Frontal cortex (tissue), 4 donors: ENCODE results near the gene MTG1. TPM values are rescaled to one million over a fixed set of nuclear protein-coding genes. Genes with fewer than 3 reads are reported as not detected.
"Not testable (repeated sequence)": the region's sequence is repeated elsewhere in the genome, so short reads cannot be mapped to it uniquely, and the experiment has no call there.

Experiments used
- DNase-seq, 2 donors: peaks; one replicate each; pipeline ENCODE4 v3.0.0; 2012; ENCODE audit warnings: low spot score in 2 of 2
- FAIRE-seq: peaks from 2 replicates; lab custom pipeline; 2012; peaks lifted over from hg19 to GRCh38; lab: Jason Lieb, UNC
- total RNA-seq: library from RNA; depleted of rRNA; stranded (reverse); fragments of >200 nt; gene quantifications from one replicate; pipeline ENCODE4 v1.2.3, GENCODE V29; 2014
- donor health status: control.
- donor health status: control.
- donor health status: control.

MTG1 gene
- total RNA-seq, 1 donor from 2014 or later: 21.2 TPM

DNA sequence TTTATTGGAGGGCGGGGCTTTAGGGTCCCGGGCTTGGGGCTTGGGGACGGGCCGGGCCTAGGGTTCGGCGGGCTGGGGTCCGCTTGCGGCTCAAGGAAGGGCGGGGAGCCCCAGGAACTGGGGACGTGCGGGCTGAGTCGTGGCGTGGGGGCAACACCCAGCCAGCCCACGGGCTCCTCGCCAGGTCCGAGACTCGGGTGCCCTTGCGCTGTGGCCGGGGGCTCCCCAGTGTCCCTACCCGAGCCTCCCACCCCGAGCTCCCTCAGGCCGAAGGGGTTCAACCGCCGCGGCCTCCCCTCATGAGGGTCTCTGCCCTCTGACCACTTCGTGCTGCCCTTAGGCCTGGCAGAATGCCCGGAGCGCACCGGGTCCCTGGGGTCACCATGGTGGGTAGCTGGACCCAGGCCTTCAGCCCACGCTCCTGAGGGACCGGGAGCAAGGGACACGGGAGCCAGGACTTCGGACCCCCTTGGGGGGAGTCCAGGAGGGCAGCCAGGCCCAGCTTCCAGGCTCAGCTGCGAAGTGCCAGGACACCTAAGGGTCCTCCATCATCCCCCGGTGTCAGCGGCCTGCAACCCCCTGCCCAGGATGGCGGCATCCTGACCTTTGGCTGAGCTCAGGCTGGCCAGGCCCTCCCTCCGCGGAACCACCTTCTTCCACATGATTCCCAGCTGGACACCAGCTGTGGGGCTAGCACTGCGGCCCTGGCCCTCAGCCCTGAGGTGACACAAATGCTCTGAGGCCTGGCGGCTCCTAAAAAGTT lies 35.6 kb upstream of the MTG1 start:
- DNase-seq: no peak

DNA sequence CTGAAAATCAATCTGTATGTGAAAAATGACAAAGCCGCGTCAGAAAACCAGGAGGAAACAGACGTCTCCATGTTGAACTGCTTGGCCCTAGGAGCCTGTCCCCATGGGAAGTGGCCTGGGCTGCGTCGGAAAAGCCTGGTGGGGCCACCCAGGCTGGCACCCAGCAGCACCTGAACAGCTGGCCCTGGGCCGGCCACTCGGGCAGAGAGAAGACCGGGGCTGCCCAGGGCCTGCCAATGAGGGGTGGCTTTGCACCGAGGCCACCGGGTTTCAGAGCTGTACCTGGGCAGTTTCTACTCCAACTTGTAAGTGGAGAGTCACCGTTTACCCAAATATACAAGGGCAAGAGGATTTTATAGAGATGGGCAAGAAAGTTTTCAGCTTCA lies 35.0 kb upstream of the MTG1 start:
- no peak for DNase-seq

More for the DNA sequence above, 35.6 kb upstream of the MTG1 start:
- FAIRE-seq: no peak

DNA sequence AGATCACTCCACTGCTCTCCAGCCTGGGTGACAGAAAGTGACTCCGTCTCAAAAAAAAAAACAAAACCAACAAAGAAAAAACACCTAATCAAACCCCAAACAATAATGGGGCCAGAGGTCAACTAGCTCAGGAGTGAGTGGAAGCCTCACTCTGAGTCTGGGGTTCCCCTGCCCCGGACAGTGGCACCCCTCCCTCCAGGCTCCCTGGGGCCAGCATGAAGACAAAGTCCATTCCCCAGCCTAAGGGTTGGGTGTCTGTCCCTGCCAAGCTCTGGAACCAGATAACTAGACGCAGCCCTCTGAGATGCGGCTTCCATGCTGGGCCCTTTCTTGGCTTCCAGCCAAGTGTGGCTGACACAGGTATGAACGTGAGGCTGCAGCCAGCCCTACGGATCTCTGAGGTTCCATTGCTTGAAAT lies 34.4 kb upstream of the MTG1 start:
- FAIRE-seq: no peak
- DNase-seq: no peak

More for the DNA sequence above, 35.0 kb upstream of the MTG1 start:
- no peak for FAIRE-seq

DNA sequence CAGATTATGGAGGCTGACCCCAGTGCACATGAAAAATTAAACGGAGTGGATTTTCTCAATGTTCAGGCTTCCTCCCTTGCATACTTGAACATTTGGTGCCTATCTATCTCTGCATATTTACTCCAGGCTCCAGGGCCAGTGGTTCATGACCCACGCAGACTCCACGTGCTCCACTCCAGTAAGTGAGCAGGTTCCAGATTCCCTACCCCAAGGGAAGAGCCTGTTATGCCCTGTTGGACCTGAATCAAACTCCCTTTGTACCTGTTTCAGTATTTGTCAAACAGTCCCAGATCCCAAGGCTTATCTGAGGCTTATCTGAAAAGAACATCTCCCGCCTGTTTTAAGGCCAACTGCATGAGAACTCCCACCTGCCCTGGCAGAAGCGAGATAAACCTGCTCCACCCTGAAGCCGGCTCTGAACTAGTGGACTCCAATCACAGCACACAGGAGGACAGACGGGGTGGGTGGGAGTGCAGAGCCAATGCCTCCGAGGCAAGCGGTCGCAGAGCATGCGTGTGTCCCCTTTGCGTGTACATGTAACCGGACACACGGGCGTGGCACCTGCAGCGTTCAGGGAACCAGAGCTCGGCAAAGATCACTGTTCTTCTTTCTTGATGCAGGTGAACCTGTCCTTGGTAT lies 33.9 kb upstream of the MTG1 start:
- FAIRE-seq: no peak
- no peak for DNase-seq

DNA sequence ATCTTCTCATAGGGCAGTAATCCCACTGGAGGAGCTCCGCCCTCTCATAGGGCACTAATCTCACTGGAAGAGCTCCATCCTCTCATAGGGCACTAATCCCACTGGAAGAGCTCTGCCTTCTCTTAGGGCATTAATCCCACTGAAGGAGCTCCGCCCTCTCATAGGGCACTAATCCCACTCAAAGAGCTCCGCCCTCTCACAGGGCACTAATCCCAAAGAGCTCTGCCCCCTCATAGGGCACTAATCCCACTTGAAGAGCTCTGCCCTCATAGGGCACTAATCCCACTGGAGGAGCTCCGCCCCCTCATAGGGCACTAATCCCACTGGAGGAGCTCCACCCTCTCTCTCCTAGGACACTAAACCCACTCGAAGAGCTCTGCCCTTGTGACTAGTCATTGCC lies 32.7 kb upstream of the MTG1 start:
- DNase-seq: no peak
- FAIRE-seq: no peak

DNA sequence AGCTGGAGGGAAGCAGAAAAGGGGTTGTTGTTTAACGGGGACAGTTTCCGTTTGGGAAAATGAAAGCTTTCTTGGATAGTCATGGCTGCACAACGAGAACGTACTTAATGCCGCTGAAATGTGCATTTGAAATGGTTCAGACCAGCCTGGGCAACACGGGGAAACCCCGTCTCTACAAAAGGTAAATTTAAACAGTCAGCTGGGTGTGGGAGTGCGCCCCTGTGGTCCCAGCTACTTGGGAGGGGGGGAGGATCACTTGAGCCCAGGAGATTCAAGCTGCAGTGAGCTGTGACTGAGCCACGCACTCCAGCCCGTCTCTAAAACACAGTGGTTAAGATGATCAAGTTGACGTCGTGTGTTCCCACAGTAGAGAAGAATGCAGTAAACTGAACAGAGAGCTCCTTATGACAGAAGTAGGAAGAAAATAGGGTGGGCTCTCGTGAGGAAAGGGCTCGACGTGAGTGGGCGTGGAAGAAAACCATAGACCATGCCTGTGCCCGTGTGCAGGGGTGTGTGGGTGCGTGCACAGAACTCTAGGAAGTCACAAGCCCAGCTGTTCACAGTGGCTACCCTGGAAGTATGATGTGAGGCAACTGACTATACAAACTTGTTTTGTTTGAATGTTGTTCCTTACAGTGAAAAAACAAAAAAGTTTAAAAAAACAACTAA lies 32.0 kb upstream of the MTG1 start:
- DNase-seq (no peak), FAIRE-seq (no peak)

DNA sequence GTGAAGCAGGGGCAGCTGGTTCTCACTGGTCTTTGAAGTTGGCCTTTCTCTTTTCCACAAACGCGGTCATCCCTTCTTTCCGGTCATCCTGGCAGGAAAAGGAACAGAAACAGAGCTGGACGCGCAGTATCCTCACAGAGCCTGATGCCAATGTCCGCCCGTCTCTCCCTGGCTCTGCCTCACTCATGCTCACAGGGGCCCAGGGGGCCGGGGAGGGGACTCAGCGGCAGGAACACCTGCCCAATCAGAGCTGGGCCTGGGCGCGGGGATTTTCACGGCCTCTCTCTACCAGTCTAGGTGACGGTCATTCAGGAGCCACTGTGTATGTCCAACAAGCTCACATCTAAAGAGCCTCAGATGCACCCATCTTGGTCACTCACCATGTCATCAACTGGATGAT lies 31.1 kb upstream of the MTG1 start:
- no peak for DNase-seq
- no peak for FAIRE-seq

DNA sequence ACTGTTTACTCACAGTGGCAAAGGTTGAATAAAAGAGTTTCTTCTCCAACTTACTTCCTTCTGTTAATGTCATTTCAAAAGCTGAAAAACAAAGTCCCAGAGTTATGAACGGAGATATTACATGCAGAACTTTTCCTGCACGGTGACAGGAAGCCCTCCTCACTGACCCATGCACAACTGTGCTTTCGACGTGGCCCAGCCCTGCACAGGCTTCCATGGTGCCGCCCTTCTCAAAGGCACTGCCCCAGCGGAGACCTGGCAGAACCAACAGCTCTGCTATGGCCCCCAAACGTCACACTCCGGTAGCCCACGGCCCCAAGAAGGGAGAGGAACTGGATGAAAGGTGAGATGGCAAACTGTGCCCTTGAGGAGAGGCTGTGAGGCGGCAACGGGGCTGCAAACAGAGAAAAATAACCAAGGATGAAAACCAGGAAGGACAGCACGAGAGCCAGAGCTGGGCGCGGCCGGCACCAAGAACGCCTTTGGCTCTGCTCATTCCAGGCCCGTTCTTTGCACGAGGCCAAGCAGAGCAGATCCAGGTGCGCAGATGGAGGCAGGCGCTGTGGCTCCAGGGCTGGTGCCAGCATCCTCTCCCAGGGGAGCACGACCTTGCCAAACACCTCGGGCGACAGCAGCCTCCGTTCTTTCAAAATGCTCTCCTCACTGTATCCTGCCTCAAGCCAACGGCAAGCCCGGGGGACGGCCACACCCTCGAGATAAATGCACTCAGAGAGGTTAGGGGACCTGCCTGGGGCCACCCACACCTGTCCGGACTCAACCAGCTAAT lies 29.1 kb upstream of the MTG1 start:
- FAIRE-seq (no peak), DNase-seq (no peak)

DNA sequence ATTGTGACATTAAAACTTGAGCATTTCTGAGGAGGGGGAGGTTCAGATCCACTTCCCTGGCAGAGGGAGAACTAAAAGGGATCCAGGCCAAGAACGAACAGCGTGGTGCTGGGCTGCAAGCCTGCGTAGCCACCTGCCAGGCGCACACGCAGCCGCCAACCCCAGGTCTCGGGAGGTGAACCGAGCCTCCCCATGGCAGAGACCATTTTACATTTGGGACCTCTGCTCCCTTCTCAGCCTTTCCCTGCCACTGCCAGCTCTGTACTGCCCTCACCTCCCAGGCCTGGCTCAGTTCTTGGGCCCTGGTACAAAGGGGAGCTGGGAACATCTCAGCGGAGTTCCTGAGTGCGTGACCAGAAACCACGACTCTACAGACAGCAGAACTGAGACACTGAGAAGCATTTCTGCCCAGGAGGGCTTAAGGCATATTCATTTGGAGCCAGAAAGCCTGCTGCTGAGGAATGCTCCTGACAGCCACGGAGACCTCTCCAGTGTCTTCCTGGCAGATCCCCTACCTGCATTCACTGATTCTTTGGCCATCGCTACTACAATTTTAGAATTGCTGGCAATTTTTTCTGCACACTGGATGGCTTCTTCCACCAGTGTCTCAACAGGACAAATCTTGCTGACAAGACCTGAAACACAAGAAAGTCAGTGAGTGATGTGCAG lies 28.4 kb upstream of the MTG1 start:
- FAIRE-seq (no peak), DNase-seq (no peak)

DNA sequence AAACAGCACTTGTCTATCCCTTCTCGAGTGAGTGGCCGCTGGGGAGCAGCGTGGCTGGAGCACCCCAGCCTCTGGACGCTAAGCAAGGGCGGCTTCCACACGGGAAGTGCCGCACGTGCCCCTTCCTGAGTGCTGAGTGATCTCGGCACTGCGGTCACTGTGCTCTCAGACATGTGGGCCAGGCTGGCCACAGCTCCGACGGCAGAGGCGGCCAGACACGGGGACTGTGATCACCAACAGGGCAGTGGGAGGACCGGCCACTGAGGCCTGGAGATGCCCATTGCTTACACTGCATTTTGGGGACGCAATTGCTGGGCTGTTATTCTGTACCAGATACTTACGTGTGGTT lies 27.9 kb upstream of the MTG1 start:
- no peak for FAIRE-seq
- no peak for DNase-seq

DNA sequence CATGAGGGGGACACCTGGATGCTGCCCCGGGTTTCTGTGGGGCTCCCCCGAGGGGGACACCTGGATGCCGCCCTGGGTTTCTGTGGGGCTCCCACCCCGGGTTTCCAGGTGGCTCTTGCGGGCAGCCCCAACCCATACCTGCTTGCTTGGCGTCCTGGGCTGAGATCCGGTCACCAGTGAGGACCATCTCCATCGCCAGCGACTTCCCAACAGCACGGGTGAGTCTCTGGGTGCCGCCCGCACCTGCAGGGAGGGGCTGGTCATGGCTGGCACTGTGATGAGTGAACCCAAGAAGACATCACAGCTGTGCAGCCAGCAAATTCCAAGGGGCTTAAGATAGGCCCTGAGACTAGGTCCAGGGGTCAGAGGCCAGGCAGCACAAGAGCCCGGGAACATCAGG lies 27.2 kb upstream of the MTG1 start:
- FAIRE-seq: no peak
- no peak for DNase-seq

DNA sequence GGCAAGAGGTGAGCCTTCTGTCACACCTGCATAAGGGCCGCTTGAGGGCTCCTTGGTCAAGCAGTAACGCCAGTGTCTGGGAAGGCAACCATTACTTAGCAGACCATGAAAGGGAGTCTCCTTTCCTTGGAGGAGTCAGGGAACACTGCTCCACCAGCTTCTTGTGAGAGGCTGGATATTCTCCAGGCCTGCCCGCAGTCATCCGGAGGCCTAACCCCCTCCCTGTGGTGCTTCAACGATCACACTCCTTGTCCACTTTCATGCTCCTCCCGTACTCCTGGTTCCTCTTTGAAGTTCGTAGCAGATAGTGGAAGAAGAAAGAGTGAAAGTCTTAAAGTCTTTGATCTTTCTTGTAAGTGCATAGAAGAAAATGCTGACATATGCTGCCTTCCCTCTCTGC lies 26.5 kb upstream of the MTG1 start:
- FAIRE-seq, DNase-seq: not testable (repeated sequence)

DNA sequence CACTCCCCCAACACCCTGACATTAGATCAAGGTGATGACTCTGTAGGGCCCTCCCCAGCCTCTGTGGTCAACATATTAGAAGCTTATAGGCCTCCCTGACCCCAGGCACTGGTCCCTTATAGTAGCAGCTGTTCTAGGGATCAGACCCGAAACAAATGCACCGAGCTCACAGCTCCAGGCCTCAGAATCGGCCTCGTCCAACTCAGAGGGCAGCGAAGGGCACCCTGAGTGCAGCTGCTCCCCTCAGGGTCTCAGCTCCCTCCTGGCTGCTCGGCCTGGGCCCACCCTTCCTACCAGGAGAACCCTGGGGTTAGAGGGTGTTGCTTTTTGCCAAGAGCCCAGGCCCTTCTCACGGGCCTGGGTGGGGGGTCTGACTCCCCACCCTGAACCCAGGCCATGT lies 25.8 kb upstream of the MTG1 start:
- DNase-seq (no peak), FAIRE-seq (no peak)

DNA sequence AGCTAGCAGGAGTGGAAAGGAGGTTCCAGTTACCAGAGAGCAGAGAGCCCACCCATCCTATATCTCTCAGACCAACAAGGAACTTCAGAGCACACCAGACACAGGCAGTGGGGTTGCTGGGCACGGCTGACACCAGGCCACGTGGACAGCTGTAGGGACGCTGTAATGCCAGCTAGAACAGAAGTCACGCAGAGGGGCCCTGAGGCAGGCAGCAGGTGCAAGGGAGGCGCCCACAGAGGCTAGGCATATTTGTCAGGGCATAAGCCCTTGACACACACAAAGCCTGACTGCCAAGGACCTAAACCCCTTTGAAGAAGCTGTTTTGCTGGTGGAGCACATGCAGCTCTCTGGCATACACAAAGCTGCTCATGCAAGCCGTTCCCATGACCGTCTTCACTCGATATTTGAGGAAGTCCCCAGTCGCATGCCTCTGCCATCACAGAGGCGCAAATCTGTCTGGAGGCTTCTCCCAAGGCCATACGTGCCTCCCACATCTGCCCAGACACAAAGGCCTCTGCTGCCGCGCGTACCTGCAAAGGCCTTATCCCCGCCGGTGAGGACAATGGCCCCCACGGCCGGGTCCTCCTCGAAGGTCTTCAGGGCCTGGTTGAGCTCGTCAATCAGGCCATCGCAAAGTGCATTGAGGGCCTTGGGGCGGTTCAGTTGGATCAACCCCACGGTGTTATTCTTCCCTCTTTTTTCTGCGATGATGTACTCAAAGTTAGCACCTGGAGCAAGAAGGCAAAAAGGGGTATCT lies 23.7 kb upstream of the MTG1 start:
- DNase-seq (no peak), FAIRE-seq (no peak)

DNA sequence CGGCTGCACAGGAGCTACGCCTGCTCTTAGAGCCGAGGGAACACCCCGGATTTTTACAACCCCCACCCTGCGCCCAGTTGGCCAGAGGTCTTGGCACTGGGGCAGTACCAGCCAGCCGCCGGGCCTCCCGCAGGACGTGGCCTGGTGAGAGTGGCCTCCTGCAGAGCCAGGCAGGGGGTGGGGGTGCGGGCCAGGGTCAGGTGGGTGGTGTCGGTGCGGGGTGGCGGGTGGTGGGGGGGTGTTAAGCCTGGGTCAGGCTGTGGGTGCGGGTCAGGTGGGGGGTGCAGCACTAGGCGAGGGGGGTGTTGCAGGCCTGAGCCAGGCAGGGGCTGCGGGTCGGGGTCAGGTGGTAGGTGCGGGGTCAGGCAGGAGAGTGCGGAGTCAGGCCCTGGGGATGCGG lies 21.4 kb upstream of the MTG1 start:
- no peak for DNase-seq
- no peak for FAIRE-seq

DNA sequence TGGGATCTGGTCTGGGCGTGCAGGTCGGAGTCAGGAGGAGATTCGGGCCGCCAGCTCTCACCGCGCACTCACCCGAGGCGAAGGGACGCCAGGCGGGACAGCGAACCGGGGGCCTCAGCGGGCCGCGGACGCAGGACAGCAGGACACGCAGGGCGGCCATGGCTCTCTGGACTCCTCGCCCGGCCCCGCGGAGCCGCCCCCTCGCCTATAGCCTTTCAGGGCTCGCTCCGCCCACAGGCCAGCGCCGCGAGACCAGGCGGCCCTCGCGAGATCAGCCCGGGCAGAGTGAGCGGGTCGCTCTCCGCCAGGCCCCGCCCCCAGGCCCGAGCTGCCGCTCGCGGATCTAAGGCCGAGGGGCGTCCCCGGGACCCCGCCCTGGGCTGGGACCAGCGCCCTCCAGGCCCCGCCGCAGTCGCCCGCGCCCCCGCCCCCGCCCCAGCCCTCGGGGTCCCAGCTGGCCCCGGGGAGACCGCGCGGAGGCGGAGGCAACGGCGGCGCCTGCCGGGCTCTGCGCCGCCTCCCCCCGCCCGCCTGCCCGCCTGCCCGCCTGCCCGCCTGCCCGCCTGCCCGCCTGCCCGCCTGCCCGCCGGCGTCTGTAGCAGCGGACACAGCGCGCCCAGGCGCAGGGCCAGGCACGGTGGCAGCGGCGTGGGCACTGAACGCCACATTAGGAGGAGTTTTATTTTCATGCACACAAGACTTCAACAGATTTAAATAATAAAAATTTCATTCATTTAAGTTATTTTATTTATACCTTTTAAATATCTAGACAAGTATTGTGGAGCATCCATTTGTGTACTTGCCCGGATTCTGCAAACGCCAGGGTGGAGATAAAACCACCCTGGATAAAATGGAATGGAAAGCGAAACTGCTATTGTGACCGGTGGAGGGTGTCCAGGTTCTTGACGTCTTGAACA lies 20.5 kb upstream of the MTG1 start, which contains the start of gene ECHS1:
ECHS1 (minus strand) TSS at position 181 of the 917 bp plus-strand sequence; CDS start at position 160, 21 bp downstream.
- no peak for FAIRE-seq
- peak; percentile 99 to 100 for DNase-seq

DNA sequence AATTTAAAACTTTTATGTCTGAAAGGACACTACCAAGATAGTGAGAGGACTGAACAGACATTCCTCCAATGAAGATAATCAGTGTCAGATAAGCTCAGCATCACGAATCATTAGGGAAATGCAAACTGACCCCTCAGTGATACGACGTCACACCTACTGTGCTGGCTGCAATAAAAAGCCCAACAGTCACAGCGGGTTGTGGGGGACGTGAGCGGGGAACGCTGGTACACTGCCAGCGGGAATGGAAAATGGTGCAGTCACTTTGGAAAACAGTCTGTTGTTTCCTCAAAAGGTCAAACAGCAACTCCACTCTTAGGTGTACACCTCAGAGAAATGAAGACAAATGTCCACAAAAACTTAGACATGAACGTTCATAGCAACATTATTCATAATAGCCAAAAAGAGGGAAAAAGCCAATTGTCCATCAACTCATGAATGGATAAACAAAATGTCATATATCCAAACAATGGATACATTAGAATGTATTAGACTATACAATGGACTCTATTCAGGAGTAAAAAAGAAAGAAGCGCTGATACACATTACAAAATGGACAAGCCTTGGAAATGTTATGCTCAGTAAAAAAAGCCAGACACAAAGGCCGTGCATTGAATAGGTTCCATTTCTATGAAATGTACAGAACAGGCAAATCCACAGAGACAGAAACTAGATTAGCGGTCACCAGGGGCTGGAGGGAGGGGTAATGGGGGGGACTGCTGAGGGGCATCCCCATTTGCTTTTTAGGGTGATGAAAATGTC lies 18.4 kb upstream of the MTG1 start:
- FAIRE-seq (no peak), DNase-seq (no peak)
